Inferior parietal cortex (tissue), 1 donor: ENCODE measurements around the gene CYTH2.

ENCODE experiments used
- DNase-seq: peaks from one replicate; pipeline ENCODE4 v3.0.0-alpha.2; 2016; ENCODE audit errors: extremely low spot score

CYTH2 gene

DNA sequence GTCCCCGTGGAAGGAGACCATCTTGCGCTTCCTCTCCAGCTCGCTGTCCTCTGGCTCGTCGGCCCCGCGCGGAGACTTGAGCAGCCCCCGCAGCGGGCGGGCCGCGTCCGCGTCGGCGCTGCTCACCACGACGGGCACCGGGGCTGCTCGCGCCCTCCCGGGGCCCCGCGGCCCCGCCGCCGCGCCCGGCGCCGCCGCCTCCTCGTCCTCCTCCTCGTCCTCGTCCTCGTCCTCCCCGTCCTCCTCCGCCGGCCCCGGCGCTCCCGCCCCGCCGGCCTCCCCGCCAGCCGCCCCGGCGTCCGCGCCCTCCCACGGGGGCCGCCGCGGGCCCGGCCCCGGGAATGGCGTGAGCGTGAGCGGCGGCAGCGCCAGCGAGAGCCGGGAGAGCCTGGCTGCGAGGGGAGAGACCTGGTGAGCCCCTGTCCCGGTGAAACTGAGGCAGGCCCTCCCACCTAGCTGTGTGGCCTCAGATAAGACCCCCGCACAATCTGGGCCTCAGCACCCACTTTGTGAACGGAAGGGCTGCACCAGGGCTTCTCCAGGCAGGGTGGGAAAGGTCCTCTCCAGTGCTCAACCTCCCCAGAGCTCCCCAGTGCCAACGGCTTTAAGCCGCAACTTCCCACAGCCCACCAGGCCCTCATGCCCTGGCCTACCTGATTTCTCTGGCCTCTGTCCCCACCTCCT lies 24.7 kb downstream of the CYTH2 start:
- no peak for DNase-seq

- no peak for DNase-seq
Measured at GRCh38 chr19:48495396-48495795, 26.2 kb downstream of the CYTH2 start.

DNA sequence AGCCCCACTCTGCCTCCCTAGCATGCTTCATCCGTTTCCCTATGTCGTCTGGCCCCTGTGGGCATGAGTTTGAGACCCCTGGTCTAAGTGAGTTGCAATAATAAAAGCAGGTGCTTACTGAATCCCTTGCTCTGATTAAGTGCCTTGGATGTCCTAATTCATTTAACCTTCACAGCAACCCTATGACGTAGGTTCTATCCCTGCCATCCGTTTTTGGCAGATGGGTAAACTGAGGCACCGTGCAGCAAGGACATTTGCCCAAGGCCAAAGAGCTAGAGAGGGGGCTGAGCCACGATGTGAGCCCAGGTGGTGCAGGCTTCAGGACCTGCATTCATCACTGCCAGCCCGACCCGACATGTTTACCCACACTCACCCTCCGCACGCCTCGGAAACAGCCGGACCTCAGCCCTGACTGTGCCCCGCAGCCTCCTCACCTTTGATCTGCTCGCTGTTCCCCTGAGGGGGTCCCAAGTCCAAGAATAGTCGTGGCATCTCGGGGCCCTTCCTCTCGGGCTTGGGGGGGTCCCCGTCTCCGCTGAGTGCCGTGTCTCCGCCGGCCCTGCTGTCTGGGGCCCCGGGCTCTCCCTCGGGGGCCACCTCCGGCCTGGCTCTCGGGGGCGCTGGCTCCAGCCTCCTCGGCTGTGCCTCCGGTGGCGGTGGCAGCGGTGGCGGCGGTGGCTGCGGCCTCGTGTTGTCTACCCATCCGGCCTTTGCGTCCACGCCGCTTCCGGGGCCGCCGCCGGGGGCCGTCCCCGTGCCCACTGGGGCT lies 28.0 kb downstream of the CYTH2 start:
- DNase-seq, result no peak

DNA sequence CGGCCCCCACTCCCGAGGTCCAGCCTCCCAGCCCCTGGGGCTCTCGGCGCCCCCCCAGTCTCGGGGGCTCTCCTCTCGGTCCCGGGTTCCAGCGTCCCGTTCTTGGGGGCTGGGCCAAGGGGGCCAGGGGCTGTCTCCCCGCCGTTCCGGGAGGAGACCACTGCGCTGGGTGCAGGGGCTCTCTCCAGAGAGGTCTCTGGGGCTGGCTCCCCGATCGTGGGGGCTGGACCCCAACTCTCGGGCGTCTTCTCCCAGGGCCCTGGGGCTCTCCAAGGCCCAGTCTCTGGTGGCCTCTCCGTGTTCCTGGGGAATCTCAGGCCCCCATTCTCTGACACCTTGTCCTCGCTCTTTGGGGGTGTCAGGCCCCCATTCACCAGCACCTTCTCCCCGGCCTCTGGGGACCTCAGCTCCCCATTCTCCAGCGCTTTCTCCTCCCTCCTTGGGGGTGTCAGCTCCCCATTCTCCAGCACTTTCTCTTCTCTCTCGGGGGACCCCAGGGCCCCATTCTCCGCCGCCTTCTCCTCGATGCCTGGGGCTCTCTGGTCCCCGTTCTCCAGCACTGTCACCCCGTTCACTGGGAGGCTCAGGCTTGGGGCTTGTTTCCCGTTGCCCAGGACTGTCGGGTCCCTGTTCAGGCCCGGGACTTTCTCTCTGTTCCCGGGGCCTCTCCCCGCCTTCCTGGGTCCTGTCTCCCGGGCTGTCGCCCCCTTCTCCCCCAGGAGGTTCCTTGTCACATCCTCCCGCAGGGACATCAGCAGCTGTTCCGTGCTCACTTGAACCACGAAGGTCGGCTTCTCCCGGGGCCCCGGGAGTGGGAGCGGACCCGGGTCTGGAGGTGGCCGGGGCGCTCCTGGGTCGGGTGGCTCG lies 28.8 kb downstream of the CYTH2 start:
- no peak for DNase-seq

- DNase-seq, result no peak
Measured at GRCh38 chr19:48498595-48499311, 29.6 kb downstream of the CYTH2 start.

- DNase-seq, result no peak
Measured at GRCh38 chr19:48499316-48500090, 30.3 kb downstream of the CYTH2 start.

- no peak for DNase-seq
Measured at GRCh38 chr19:48500830-48501493, 31.8 kb downstream of the CYTH2 start.

GRCh38 chr19:48501494-48502349 lies 32.6 kb downstream of the CYTH2 start:
- no peak for DNase-seq

- DNase-seq, result no peak
Measured at GRCh38 chr19:48502350-48503018, 33.3 kb downstream of the CYTH2 start.

- DNase-seq, result no peak
Measured at GRCh38 chr19:48506138-48506733, 37.1 kb downstream of the CYTH2 start.

GRCh38 chr19:48507911-48508439 lies 38.8 kb downstream of the CYTH2 start:
- no peak for DNase-seq

DNA sequence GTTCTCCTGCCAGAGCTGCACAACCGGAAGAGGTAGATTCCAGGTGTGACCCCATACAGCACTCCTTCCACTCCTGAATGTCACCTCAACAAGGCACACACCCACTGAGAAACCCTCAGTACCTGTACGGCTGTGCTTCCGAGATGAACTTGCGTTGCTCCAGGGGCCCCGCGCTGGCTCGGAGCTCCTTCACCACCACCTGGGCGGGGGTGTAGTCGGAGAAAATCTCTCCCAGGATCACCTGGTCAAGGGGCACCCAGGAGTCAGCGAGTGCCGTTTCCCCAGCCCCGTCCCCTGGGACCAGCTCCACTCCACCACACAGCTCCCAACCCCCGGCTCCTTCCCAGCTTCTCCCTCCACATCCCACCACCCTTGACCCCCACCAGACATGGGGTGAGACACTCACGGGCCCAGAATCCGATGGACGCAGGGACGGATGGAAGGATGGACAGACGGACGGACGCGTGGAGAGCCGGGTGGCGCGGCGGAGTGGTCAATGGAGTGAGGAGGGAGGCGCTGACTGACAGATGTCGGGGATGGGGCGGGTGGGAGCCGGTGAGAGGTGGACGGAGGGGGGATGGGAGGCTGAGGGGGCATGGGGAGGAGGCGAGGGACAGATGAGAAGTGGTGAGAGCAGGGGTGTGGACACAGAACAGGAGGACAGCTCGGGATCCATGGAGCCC lies 39.7 kb downstream of the CYTH2 start:
- DNase-seq, result no peak

DNA sequence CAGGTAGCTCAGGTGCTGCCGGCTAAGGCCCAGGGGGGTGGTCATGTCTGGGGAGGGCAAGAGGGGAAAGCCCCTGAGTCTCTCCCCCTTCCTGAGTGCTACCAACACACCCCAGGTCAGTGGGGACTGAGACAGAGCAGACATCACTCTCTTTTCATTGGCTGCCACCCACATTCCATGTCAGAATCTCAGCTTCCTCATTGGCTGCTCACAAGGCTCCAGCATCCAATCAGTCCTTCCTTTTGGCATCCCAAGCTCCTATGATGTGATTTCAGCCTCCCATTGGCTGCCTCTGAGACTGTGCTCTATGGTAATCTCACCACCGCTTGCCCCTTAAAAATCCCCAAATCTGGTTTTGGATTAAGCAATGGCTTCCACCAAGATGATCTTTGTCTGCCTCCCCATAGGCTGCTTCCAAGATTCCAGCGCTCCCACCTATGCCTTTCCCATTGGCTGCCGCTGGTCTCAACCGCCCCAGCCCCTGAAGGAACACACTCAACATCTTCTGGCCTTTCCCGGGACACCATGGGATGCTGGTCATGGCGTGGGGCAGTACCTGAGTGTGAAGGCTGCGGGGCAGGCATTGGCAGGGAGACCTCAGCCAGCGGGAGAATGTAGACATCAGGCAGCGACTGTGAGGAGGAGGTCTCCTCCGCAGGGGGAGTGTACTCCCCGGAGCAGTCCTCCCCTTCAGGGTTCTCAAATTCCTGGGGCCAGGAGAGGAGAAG lies 40.5 kb downstream of the CYTH2 start:
- peak; percentile 51 for DNase-seq

- DNase-seq, result peak; percentile 87
Measured at GRCh38 chr19:48510421-48511268, 41.5 kb downstream of the CYTH2 start.

GRCh38 chr19:48511321-48511731 lies 42.2 kb downstream of the CYTH2 start:
- DNase-seq, result no peak
